B cell (primary cell): ENCODE data around the gene KRTAP5-1.

ENCODE experiments used
- EZH2 ChIP-seq: IDR thresholded peaks from 2 replicates; pipeline ENCODE4 v1.6.1; 2012; ENCODE audit warnings: borderline replicate concordance, low read depth, mild to moderate bottlenecking, moderate library complexity, low read length; ENCODE audit not compliant: insufficient read depth, poor library complexity, severe bottlenecking
- TF ChIP-seq, protein P1 (sequence below): fragments of 200-600 bp; IDR thresholded peaks from one replicate; pipeline ENCODE4 v1.8.0; 2022; ENCODE audit warnings: antibody characterized with exemption, mild to moderate bottlenecking

DNA sequence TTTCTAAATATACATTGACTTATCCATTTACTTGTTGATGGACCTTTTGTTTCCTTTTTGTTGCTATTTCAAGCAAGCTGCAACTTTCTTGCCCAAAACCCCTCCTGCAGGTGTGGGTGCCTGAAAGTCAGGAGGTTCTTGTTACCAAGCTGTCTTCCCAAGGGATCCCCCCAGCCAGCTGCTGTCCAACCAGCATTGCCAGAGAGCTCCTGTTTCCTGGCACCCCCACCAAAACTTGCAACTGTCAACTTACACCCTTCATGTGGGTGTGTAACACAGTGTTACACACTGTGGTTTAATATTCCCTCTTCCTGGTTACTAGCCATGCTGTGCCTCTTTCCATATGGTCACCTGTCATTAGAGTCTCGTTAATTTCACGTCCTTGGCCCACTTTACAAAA lies 1.6 kb upstream of the KRTAP5-1 start:
- TF ChIP-seq, protein P1, sequence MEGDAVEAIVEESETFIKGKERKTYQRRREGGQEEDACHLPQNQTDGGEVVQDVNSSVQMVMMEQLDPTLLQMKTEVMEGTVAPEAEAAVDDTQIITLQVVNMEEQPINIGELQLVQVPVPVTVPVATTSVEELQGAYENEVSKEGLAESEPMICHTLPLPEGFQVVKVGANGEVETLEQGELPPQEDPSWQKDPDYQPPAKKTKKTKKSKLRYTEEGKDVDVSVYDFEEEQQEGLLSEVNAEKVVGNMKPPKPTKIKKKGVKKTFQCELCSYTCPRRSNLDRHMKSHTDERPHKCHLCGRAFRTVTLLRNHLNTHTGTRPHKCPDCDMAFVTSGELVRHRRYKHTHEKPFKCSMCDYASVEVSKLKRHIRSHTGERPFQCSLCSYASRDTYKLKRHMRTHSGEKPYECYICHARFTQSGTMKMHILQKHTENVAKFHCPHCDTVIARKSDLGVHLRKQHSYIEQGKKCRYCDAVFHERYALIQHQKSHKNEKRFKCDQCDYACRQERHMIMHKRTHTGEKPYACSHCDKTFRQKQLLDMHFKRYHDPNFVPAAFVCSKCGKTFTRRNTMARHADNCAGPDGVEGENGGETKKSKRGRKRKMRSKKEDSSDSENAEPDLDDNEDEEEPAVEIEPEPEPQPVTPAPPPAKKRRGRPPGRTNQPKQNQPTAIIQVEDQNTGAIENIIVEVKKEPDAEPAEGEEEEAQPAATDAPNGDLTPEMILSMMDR = no peak
- no peak for TF ChIP-seq EZH2
